ENCODE measurements around the gene DALRD3. TPM values are rescaled to one million over a fixed set of nuclear protein-coding genes. Genes with fewer than 3 reads are reported as not detected.

The DALRD3 gene
- total and polyA plus RNA-seq, 8 donors: 2.3 to 74.1 (median 38.2) TPM

- H3K4me1 ChIP-seq: peaks cover 39 to 67% (median 64%) of the 10 kb centered on the region in 4 donors
- intact Hi-C loops (cut with DNase I; ENCODE audit: low total_unique reads): no loop called here
- no peaks in the 10 kb centered on the region for H3K27me3 ChIP-seq
- TF ChIP-seq, protein P1, sequence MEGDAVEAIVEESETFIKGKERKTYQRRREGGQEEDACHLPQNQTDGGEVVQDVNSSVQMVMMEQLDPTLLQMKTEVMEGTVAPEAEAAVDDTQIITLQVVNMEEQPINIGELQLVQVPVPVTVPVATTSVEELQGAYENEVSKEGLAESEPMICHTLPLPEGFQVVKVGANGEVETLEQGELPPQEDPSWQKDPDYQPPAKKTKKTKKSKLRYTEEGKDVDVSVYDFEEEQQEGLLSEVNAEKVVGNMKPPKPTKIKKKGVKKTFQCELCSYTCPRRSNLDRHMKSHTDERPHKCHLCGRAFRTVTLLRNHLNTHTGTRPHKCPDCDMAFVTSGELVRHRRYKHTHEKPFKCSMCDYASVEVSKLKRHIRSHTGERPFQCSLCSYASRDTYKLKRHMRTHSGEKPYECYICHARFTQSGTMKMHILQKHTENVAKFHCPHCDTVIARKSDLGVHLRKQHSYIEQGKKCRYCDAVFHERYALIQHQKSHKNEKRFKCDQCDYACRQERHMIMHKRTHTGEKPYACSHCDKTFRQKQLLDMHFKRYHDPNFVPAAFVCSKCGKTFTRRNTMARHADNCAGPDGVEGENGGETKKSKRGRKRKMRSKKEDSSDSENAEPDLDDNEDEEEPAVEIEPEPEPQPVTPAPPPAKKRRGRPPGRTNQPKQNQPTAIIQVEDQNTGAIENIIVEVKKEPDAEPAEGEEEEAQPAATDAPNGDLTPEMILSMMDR (IDR thresholded peaks at IDR 0.05): no peak
- TF ChIP-seq POLR2A (IDR thresholded peaks at IDR 0.05): no peak
- TF ChIP-seq POLR2AphosphoS5 (IDR thresholded peaks at IDR 0.05): no peak
- no peak for TF ChIP-seq EP300 (IDR thresholded peaks at IDR 0.05)
- H3K27ac ChIP-seq: peak overlapping the region in 3 of 5 donors; percentile 75 to 88 (median 86)
- no peak overlapping the region for H3K4me3 ChIP-seq
- no peaks in the 10 kb centered on the region for H3K9me3 ChIP-seq
- DNase-seq: peak in 1 of 2 donors; percentile 7
- H3K36me3 ChIP-seq: peaks cover 22 to 53% (median 52%) of the 10 kb centered on the region in 4 donors
- WGBS, 5 donors: 83 to 86% (median 85%) methylated on average over 5 to 6 of the region's 6 CpGs
Observed at GRCh38 chr3:49016414-49017228, 1.8 kb downstream of the DALRD3 start.

GRCh38 chr3:49015765-49016164 lies 2.6 kb downstream of the DALRD3 start:
- peaks cover 22 to 59% (median 57%) of the 10 kb centered on the region in 4 donors for H3K36me3 ChIP-seq
- no peaks in the 10 kb centered on the region for H3K27me3 ChIP-seq
- peaks cover 42 to 75% (median 64%) of the 10 kb centered on the region in 4 donors for H3K4me1 ChIP-seq
- H3K4me3 ChIP-seq: no peak overlapping the region
- TF ChIP-seq POLR2AphosphoS5 (IDR thresholded peaks at IDR 0.05): no peak
- TF ChIP-seq, protein P1 (IDR thresholded peaks at IDR 0.05): no peak
- no peak for TF ChIP-seq POLR2A (IDR thresholded peaks at IDR 0.05)
- no peak for TF ChIP-seq EP300 (IDR thresholded peaks at IDR 0.05)
- DNase-seq: no peak
- WGBS, 5 donors: 61 to 89% (median 80%) methylated on average over 6 of the region's 6 CpGs
- H3K27ac ChIP-seq: no peak overlapping the region
- intact Hi-C loops (cut with DNase I; ENCODE audit: low total_unique reads): no loop called here
- H3K9me3 ChIP-seq: no peaks in the 10 kb centered on the region

DNA sequence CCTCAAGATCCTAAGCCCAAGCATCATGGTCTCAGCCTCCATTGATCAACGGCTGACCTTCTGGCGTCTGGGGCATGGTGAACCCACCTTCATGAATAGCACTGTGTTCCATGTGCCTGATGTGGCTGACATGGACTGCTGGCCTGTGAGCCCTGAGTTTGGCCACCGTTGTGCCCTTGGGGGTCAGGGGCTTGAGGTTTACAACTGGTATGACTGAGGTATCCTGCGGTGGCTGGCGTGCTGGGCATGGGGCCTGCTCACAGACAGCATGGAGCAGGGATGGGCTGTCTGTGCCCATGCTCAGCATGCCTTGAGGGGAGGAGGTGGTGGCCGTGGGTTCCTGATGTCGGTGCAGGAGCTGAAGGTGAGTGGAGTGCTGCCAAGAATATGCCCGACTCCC lies 3.3 kb downstream of the DALRD3 start:
- H3K36me3 ChIP-seq: peaks cover 22 to 59% (median 57%) of the 10 kb centered on the region in 4 donors
- intact Hi-C loops (cut with DNase I; ENCODE audit: low total_unique reads): no loop called here
- TF ChIP-seq POLR2A (IDR thresholded peaks at IDR 0.05): no peak
- TF ChIP-seq, protein P1 (IDR thresholded peaks at IDR 0.05): no peak
- TF ChIP-seq POLR2AphosphoS5 (IDR thresholded peaks at IDR 0.05): no peak
- TF ChIP-seq EP300 (IDR thresholded peaks at IDR 0.05): no peak

GRCh38 chr3:49013738-49014660 lies 4.4 kb downstream of the DALRD3 start:
- peak; percentile 66 to 69 for DNase-seq
- H3K36me3 ChIP-seq: peaks cover 22 to 66% (median 57%) of the 10 kb centered on the region in 4 donors

More for the DNA sequence above, 3.3 kb downstream of the DALRD3 start:
- 78 to 85% (median 80%) methylated on average over 6 to 8 of the region's 8 CpGs for WGBS, 5 donors
- H3K27me3 ChIP-seq: no peaks in the 10 kb centered on the region
- no peak overlapping the region for H3K27ac ChIP-seq
- H3K4me1 ChIP-seq: peaks cover 36 to 68% (median 58%) of the 10 kb centered on the region in 4 donors
- no peaks in the 10 kb centered on the region for H3K9me3 ChIP-seq
- H3K4me3 ChIP-seq: no peak overlapping the region
- peak in 1 of 2 donors; percentile 3 for DNase-seq

More at GRCh38 chr3:49013738-49014660, 4.4 kb downstream of the DALRD3 start:
- Histone ChIP-seq H3K9me3 (no peaks in the 10 kb centered on the region), H3K27ac (no peak overlapping the region), H3K4me1 (peaks cover 26 to 67% (median 52%) of the 10 kb centered on the region in 4 donors), H3K4me3 (no peak overlapping the region), H3K27me3 (no peaks in the 10 kb centered on the region)
- TF ChIP-seq, protein P1 (IDR thresholded peaks at IDR 0.05): peak in 5 of 7 experiments; percentile 32 to 60 (median 45)
- TF ChIP-seq POLR2AphosphoS5 (IDR thresholded peaks at IDR 0.05): no peak
- TF ChIP-seq EP300 (IDR thresholded peaks at IDR 0.05): no peak
- TF ChIP-seq POLR2A (IDR thresholded peaks at IDR 0.05): no peak
- WGBS, 5 donors: 79 to 85% (median 83%) methylated on average over 16 to 24 of the region's 24 CpGs
- intact Hi-C loops (cut with DNase I; ENCODE audit: low total_unique reads): no loop called here

Measured in stomach (tissue), 9 donors.